Measurements from ENCODE around the gene PRDM9.
"Not testable (repeated sequence)": the region's sequence is repeated elsewhere in the genome, so short reads cannot be mapped to it uniquely, and the experiment has no call there.

PRDM9 gene

GRCh38 chr5:23507278-23507685 is at the start of gene PRDM9:
PRDM9 (plus strand) TSS chr5:23507609; CDS start chr5:23509034, 1,425 bp downstream.
- DNase-seq, result peak; percentile 6

GRCh38 chr5:23457780-23458179 is 49.6 kb upstream of the PRDM9 start:
- no peak for DNase-seq

DNA sequence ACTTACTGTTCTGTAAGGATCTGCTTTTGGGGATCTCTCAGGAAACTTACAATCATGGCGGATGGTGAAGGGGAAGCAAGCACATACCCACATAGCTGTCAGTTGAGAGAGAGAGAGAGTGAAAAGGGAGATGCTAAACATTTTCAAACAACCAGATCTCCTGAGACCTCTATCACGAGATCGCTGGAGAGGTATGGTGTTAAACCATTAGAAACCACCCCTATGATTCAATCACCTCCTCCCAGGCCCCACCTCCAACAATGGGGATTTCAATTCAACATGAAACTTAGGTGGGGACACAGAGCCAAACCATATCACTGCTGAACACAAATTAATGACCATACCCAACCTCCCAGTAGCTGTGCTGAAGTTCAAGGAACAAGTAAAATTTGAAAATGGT is 48.2 kb upstream of the PRDM9 start:
- DNase-seq, result no peak

GRCh38 chr5:23461576-23461975 is 45.8 kb upstream of the PRDM9 start:
- DNase-seq, result no peak

- DNase-seq, result no peak
Observed at GRCh38 chr5:23466401-23466912, 41.0 kb upstream of the PRDM9 start.

DNA sequence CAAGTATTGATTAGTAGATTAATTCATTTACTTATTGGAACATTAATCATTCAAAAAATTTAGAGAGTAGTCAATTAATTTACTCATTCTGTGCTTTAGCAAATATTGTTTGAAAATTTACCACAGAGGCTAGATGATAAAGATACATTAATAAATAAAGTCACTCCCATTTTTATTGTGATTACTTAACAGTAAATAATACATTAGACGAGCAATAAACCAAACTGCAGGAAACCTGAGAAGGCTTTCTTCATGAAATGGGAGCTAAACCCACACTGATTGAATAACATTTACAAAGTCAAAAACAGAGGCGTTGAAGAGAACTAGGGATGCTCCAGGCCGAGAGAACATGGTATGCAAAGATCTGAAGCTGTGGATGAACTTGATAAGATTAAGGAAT is 38.8 kb upstream of the PRDM9 start:
- DNase-seq, result no peak

- DNase-seq, result no peak
Observed at GRCh38 chr5:23473915-23474314, 33.5 kb upstream of the PRDM9 start.

DNA sequence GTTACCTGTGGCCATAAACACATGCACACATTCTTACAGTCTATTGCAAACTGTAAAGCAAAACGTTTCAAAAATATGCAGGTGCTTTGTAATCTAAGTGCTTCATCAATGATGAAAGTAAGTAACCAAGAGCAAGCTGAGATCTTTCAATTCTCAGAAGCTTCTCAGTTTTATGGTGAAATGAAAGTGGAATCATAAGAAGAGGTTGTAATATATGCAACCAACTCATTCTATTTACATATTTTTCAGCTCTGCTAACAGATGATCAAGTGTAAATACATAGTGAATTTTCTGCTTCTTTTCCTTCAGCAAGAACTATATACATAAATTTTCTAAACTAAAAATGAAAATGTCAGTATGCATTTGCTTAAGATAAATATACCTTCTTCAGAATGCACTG is 33.1 kb upstream of the PRDM9 start:
- no peak for DNase-seq

GRCh38 chr5:23476580-23476979 is 30.8 kb upstream of the PRDM9 start:
- DNase-seq, result no peak

- DNase-seq, result no peak
Observed at GRCh38 chr5:23482642-23483041, 24.8 kb upstream of the PRDM9 start.

DNA sequence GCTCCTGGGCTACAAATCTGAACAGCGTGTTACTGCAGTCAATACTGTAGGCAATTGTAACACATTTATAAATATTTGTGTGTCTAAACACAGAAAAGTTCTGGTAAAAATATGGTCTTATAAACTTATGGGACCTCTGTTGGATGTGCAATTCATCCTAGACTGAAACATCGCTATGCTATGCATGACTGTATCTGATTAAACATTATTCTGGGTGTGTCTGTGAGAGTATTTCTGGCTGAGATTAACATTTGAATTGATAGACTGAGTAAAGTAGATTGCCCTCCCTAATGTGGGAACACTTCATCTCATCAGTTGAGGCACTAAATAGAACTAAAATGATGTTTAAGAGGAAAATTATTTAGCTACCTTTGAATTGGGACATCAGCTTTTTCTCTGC is 24.3 kb upstream of the PRDM9 start:
- no peak for DNase-seq

GRCh38 chr5:23484096-23484495 is 23.3 kb upstream of the PRDM9 start:
- DNase-seq, result no peak

- DNase-seq, result not testable (repeated sequence)
Observed at GRCh38 chr5:23486227-23486626, 21.2 kb upstream of the PRDM9 start.

GRCh38 chr5:23490993-23491392 is 16.4 kb upstream of the PRDM9 start:
- no peak for DNase-seq

DNA sequence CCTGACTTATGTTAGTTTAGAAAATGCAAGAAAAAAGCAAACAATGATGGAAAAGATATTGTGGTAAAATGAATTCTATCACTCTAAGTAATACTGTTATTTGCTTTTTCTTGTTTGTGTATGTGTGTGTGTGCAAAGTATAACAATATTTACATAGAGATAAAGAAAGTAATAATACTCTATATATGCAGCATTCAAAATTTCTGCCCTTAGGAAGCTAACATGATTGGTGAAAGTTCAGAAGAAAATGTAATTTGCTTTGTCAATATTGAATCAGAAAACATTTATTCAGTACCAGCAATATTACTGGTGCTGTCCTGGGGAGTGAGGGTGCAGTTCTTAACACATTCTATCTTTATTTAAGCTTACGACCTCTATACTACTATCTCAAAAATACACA is 12.9 kb upstream of the PRDM9 start:
- DNase-seq, result no peak

DNA sequence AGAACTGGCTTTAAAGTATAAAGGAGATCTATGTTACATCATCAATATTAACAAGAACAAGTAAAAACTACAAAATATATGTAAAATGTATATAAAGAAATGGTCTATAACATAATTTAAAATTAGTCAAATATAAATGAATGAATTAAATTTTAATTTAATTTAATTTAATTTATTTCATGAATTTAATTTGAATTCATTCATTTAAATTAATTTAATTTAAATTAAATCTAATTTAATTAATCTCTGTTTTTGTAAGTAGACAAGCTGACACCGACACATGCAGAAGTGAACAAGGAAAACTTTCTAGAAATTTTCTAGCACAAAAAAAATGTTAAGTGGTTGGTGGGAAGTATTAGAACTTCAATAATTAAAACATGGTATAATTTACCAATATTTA is 10.8 kb upstream of the PRDM9 start:
- no peak for DNase-seq

- DNase-seq, result no peak
Observed at GRCh38 chr5:23506329-23507236, 826 bp upstream of the PRDM9 start.

DNA sequence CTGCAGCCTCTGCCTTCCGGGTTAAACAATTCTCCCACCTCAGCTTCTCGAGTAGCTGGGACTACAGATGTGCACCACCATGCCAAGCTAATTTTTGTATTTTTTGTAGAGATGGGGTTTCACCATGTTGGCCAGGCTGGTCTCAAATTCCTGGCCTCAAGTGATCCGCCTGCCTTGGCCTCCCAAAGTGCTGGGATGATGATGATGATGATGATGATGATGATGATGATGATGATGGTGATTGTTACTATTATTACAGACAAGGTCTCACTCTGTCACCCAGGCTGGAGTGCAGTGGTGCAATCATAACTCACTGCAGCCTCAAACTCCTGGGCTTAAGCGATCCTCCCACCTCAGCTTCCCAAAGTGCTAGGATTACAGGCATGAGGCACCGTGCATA is 3.0 kb downstream of the PRDM9 start:
- DNase-seq, result not testable (repeated sequence)

GRCh38 chr5:23522553-23522952 is 15.1 kb downstream of the PRDM9 start:
- DNase-seq, result no peak

GRCh38 chr5:23523031-23523430 is 15.6 kb downstream of the PRDM9 start:
- no peak for DNase-seq

GRCh38 chr5:23523998-23524397 is 16.6 kb downstream of the PRDM9 start:
- DNase-seq, result no peak

GRCh38 chr5:23525751-23526150 is 18.3 kb downstream of the PRDM9 start:
- DNase-seq, result no peak

DNA sequence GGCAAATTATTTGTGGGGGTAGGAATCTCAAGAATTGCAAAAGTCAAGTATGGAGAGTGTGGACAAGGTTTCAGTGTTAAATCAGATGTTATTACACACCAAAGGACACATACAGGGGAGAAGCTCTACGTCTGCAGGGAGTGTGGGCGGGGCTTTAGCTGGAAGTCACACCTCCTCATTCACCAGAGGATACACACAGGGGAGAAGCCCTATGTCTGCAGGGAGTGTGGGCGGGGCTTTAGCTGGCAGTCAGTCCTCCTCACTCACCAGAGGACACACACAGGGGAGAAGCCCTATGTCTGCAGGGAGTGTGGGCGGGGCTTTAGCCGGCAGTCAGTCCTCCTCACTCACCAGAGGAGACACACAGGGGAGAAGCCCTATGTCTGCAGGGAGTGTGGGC is 19.2 kb downstream of the PRDM9 start:
- DNase-seq, result not testable (repeated sequence)

- DNase-seq, result not testable (repeated sequence)
Observed at GRCh38 chr5:23527216-23527920, 20.0 kb downstream of the PRDM9 start.

All from midbrain (tissue), 1 donor.